Subcutaneous abdominal adipose tissue (tissue), 5 donors: ENCODE results near the gene RHOBTB1.

Experiments used
- H3K27ac ChIP-seq: one replicate; pipeline ENCODE4 v1.7.0; 2013; ENCODE audit warnings: low read depth, mild to moderate bottlenecking, inconsistent platforms, low read length, moderate library complexity
- H3K27me3 ChIP-seq, 5 donors: one replicate each; pipeline ENCODE4 v1.7.0; 2013; ENCODE audit warnings: low read length in 5 of 5, inconsistent platforms in 1 of 5; ENCODE audit not compliant: control insufficient read depth in 5 of 5, insufficient read depth in 4 of 5
- H3K36me3 ChIP-seq, 5 donors: one replicate each; pipeline ENCODE4 v1.7.0; 2013; ENCODE audit warnings: low read length in 5 of 5; ENCODE audit not compliant: control insufficient read depth in 5 of 5, insufficient read depth in 5 of 5
- H3K4me1 ChIP-seq, 5 donors: one replicate each; pipeline ENCODE4 v1.7.0; 2013; ENCODE audit warnings: low read length in 5 of 5, mild to moderate bottlenecking in 3 of 5, moderate library complexity in 1 of 5; ENCODE audit not compliant: control insufficient read depth in 5 of 5, insufficient read depth in 5 of 5
- H3K4me3 ChIP-seq, 5 donors: one replicate each; pipeline ENCODE4 v1.7.0; 2013; ENCODE audit warnings: low read length in 5 of 5, low read depth in 1 of 5
- H3K9ac ChIP-seq, 5 donors: one replicate each; pipeline ENCODE4 v1.7.0; 2013; ENCODE audit warnings: low read length in 5 of 5, mild to moderate bottlenecking in 4 of 5, moderate library complexity in 3 of 5
- H3K9me3 ChIP-seq, 5 donors: one replicate each; pipeline ENCODE4 v1.7.0; 2013; ENCODE audit warnings: low read length in 5 of 5; ENCODE audit not compliant: control insufficient read depth in 5 of 5
- donor health status: healthy.
- donor health status: healthy.
- donor health status: healthy.
- donor health status: healthy.
- donor health status: healthy.

RHOBTB1 gene

GRCh38 chr10:60920479-60920878, 23.5 kb downstream of the RHOBTB1 start:
- no peak overlapping the region for H3K4me3 ChIP-seq
- no peak overlapping the region for H3K9ac ChIP-seq
- no peaks in the 10 kb centered on the region for H3K27me3 ChIP-seq
- peaks cover 0 to 5% (median 2%) of the 10 kb centered on the region in 5 donors for H3K9me3 ChIP-seq
- peaks cover 1 to 18% (median 4%) of the 10 kb centered on the region in 5 donors for H3K4me1 ChIP-seq
- no peak overlapping the region for H3K27ac ChIP-seq
- H3K36me3 ChIP-seq: peaks cover 0 to 6% (median 0%) of the 10 kb centered on the region in 5 donors

- Histone ChIP-seq H3K9me3 (peaks cover 0 to 5% (median 2%) of the 10 kb centered on the region in 5 donors), H3K9ac (no peak overlapping the region), H3K4me1 (peaks cover 2 to 27% (median 10%) of the 10 kb centered on the region in 5 donors), H3K27ac (no peak overlapping the region), H3K36me3 (peaks cover 0 to 6% (median 0%) of the 10 kb centered on the region in 5 donors), H3K4me3 (no peak overlapping the region), H3K27me3 (no peaks in the 10 kb centered on the region)
Measured at GRCh38 chr10:60919551-60919950, 24.4 kb downstream of the RHOBTB1 start.

GRCh38 chr10:60917331-60918280, 26.4 kb downstream of the RHOBTB1 start:
- Histone ChIP-seq H3K9ac (no peak overlapping the region), H3K9me3 (peaks cover 0 to 5% (median 2%) of the 10 kb centered on the region in 5 donors), H3K36me3 (peaks cover 0 to 6% (median 0%) of the 10 kb centered on the region in 5 donors), H3K4me3 (no peak overlapping the region), H3K4me1 (peaks cover 2 to 35% (median 17%) of the 10 kb centered on the region in 5 donors), H3K27me3 (no peaks in the 10 kb centered on the region), H3K27ac (no peak overlapping the region)

- Histone ChIP-seq H3K27ac (peak overlapping the region; percentile 70), H3K9ac (no peak overlapping the region), H3K27me3 (no peaks in the 10 kb centered on the region), H3K9me3 (peaks cover 0 to 5% (median 2%) of the 10 kb centered on the region in 5 donors), H3K36me3 (peaks cover 0 to 9% (median 2%) of the 10 kb centered on the region in 5 donors), H3K4me3 (no peak overlapping the region), H3K4me1 (peaks cover 2 to 35% (median 17%) of the 10 kb centered on the region in 5 donors)
Measured at GRCh38 chr10:60916025-60916424, 28.0 kb downstream of the RHOBTB1 start.

GRCh38 chr10:60914690-60915141, 29.3 kb downstream of the RHOBTB1 start:
- H3K4me3 ChIP-seq: no peak overlapping the region
- H3K27me3 ChIP-seq: no peaks in the 10 kb centered on the region
- peaks cover 0 to 5% (median 2%) of the 10 kb centered on the region in 5 donors for H3K9me3 ChIP-seq
- H3K27ac ChIP-seq: peak overlapping the region; percentile 70
- peaks cover 2 to 29% (median 22%) of the 10 kb centered on the region in 5 donors for H3K4me1 ChIP-seq
- H3K36me3 ChIP-seq: peaks cover 3 to 15% (median 6%) of the 10 kb centered on the region in 5 donors
- peak overlapping the region in 2 of 5 donors; percentile 32 to 68 for H3K9ac ChIP-seq

GRCh38 chr10:60913657-60914056, 30.3 kb downstream of the RHOBTB1 start:
- Histone ChIP-seq H3K4me1 (peaks cover 2 to 33% (median 23%) of the 10 kb centered on the region in 5 donors), H3K27ac (peak overlapping the region; percentile 70), H3K36me3 (peaks cover 3 to 15% (median 6%) of the 10 kb centered on the region in 5 donors), H3K9ac (peak overlapping the region in 1 of 5 donors; percentile 3), H3K4me3 (no peak overlapping the region), H3K9me3 (peaks cover 0 to 5% (median 2%) of the 10 kb centered on the region in 5 donors), H3K27me3 (no peaks in the 10 kb centered on the region)

GRCh38 chr10:60913071-60913470, 30.9 kb downstream of the RHOBTB1 start:
- peak overlapping the region in 1 of 5 donors; percentile 3 for H3K9ac ChIP-seq
- peaks cover 0 to 5% (median 2%) of the 10 kb centered on the region in 5 donors for H3K9me3 ChIP-seq
- H3K36me3 ChIP-seq: peaks cover 3 to 15% (median 6%) of the 10 kb centered on the region in 5 donors
- no peaks in the 10 kb centered on the region for H3K27me3 ChIP-seq
- no peak overlapping the region for H3K27ac ChIP-seq
- no peak overlapping the region for H3K4me3 ChIP-seq
- H3K4me1 ChIP-seq: peaks cover 2 to 33% (median 23%) of the 10 kb centered on the region in 5 donors

GRCh38 chr10:60911715-60912114, 32.3 kb downstream of the RHOBTB1 start:
- no peak overlapping the region for H3K9ac ChIP-seq
- no peak overlapping the region for H3K4me3 ChIP-seq
- peaks cover 2 to 33% (median 23%) of the 10 kb centered on the region in 5 donors for H3K4me1 ChIP-seq
- peaks cover 3 to 16% (median 6%) of the 10 kb centered on the region in 5 donors for H3K36me3 ChIP-seq
- H3K9me3 ChIP-seq: no peaks in the 10 kb centered on the region
- H3K27ac ChIP-seq: no peak overlapping the region
- no peaks in the 10 kb centered on the region for H3K27me3 ChIP-seq

GRCh38 chr10:60911216-60911615, 32.8 kb downstream of the RHOBTB1 start:
- Histone ChIP-seq H3K9ac (no peak overlapping the region), H3K27me3 (no peaks in the 10 kb centered on the region), H3K9me3 (no peaks in the 10 kb centered on the region), H3K4me3 (no peak overlapping the region), H3K4me1 (peaks cover 2 to 33% (median 23%) of the 10 kb centered on the region in 5 donors), H3K36me3 (peaks cover 3 to 20% (median 6%) of the 10 kb centered on the region in 5 donors), H3K27ac (no peak overlapping the region)

- Histone ChIP-seq H3K9ac (no peak overlapping the region), H3K36me3 (peaks cover 3 to 23% (median 6%) of the 10 kb centered on the region in 5 donors), H3K4me3 (no peak overlapping the region), H3K4me1 (peaks cover 1 to 32% (median 17%) of the 10 kb centered on the region in 5 donors), H3K27me3 (no peaks in the 10 kb centered on the region), H3K27ac (no peak overlapping the region), H3K9me3 (no peaks in the 10 kb centered on the region)
Measured at GRCh38 chr10:60910543-60910942, 33.4 kb downstream of the RHOBTB1 start.
